OCI-LY1 (cell line): ENCODE data around the gene APLP1.

Experiments used
- EZH2 ChIP-seq: fragments of 200-600 bp; sonication (generic), shearing (Covaris generic); IDR thresholded peaks from 2 replicates; pipeline ENCODE4 v1.8.0; 2017; ENCODE audit warnings: borderline replicate concordance, mixed run types, mild to moderate bottlenecking, antibody characterized with exemption, low read length, moderate library complexity, mixed read lengths
- TF ChIP-seq, protein P1 (sequence below): fragments of 200-600 bp; sonication (generic), shearing (Covaris generic); IDR thresholded peaks from 2 replicates; pipeline ENCODE4 v1.5.1; 2017; ENCODE audit warnings: mild to moderate bottlenecking, antibody characterized with exemption, low read length, moderate library complexity, mixed read lengths

DNA sequence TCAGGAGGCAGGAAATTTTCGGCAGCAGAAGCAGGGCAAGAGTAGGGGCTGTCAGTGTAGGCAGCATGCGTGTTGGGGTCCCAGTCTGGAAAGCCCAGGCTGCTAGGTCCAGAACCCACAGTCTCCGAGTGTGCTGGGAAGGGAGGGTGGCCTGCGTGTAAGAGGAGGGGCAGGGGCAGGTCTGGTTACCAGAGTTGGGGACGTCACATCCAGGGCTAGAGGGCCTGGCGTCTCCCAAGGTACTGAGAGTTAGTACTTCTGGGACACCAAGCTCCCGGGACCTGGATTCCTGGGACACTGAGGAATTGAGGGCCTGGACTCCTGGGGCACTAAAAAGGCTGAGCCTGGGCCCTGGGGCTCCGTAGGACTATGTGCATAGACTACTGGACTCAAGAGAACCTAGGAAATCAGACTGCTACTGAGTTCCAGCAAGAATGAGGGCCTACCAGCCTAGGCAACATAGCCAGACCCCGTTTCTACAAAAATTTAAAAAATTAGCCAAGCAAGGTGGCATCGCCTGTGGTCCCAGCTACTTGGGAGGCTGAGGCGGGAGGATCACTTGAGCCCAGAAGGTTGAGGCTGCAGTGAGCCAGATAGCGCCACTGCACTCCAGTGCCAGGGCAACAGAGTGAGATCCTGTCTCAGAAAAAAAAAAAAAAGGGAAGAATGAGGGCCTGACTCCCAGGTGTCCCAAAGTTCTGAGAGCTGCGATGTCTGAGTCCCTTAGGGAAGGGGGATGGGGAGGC is 29.5 kb downstream of the APLP1 start:
- TF ChIP-seq EZH2 = no peak
- TF ChIP-seq, protein P1, sequence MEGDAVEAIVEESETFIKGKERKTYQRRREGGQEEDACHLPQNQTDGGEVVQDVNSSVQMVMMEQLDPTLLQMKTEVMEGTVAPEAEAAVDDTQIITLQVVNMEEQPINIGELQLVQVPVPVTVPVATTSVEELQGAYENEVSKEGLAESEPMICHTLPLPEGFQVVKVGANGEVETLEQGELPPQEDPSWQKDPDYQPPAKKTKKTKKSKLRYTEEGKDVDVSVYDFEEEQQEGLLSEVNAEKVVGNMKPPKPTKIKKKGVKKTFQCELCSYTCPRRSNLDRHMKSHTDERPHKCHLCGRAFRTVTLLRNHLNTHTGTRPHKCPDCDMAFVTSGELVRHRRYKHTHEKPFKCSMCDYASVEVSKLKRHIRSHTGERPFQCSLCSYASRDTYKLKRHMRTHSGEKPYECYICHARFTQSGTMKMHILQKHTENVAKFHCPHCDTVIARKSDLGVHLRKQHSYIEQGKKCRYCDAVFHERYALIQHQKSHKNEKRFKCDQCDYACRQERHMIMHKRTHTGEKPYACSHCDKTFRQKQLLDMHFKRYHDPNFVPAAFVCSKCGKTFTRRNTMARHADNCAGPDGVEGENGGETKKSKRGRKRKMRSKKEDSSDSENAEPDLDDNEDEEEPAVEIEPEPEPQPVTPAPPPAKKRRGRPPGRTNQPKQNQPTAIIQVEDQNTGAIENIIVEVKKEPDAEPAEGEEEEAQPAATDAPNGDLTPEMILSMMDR = no peak
